Testis (tissue), 3 donors: ENCODE data around the gene NCKAP5. TPM values are rescaled to one million over a fixed set of nuclear protein-coding genes. Genes with fewer than 3 reads are reported as not detected.

ENCODE experiments used
- DNase-seq: peaks from one replicate; pipeline ENCODE4 v3.0.0-alpha.2; 2019
- H3K27ac ChIP-seq, 2 donors: fragments of 200-600 bp; sonication (generic); one replicate each; pipeline ENCODE4 v1.5.1; 2019
- H3K27me3 ChIP-seq: fragments of 200-600 bp; sonication (generic); one replicate; pipeline ENCODE4 v1.5.1; 2019
- H3K36me3 ChIP-seq: fragments of 200-600 bp; sonication (generic); one replicate; pipeline ENCODE4 v1.5.1; 2017; ENCODE audit warnings: low read depth; ENCODE audit errors: missing control alignments
- H3K4me1 ChIP-seq: fragments of 200-600 bp; sonication (generic); one replicate; pipeline ENCODE4 v1.5.1; 2019
- H3K4me3 ChIP-seq, 2 donors: fragments of 200-600 bp; sonication (generic); one replicate each; pipeline ENCODE4 v1.5.1; 2017 to 2019
- H3K9me3 ChIP-seq: fragments of 200-600 bp; sonication (generic); one replicate; pipeline ENCODE4 v1.5.1; 2017
- CTCF ChIP-seq, 3 experiments: fragments of 450-650 bp in 2 of 3; fragments of 200-600 bp in 1 of 3; sonication (generic) in 1 of 3; IDR thresholded peaks; one replicate each; pipeline ENCODE4 v1.5.1; 2016 to 2019; ENCODE audit warnings: antibody characterized with exemption in 3 of 3, mild to moderate bottlenecking in 2 of 3, moderate library complexity in 1 of 3
- POLR2A ChIP-seq: fragments of 450-650 bp; IDR thresholded peaks from one replicate; pipeline ENCODE4 v1.6.1; 2017; ENCODE audit warnings: antibody characterized with exemption, mild to moderate bottlenecking, moderate library complexity
- WGBS, 2 donors: methylation state at CpG; one replicate each; pipeline ENCODE4 v1.1.5; 2018; 5-methylcytosine and 5-hydroxymethylcytosine counted together
- intact Hi-C: fragments of 100-400 bp; cut with DNase I; formaldehyde crosslinking; loops from one replicate; pipeline ENCODE4 v1.15.1; 2023; ENCODE audit warnings: low total_unique reads
- polyA plus RNA-seq: library from polyadenylated mRNA; stranded (reverse); fragments of 350-450 nt; fragmentation: Illumina TruSeq; extraction: RNeasy Lipid Tissue Mini Kit (QIAGEN cat#74804); gene quantifications from one replicate; pipeline ENCODE4 v1.2.3, GENCODE V29; 2014; ENCODE audit warnings: low read depth, low replicate concordance; ENCODE audit not compliant: insufficient read depth
- total RNA-seq, 2 donors: library from RNA; depleted of rRNA; stranded (reverse); fragments of >200 nt; gene quantifications; one replicate each; pipeline ENCODE4 v1.2.3, GENCODE V29; 2016

Gene NCKAP5
- total and polyA plus RNA-seq, 3 donors from 2014 or later = 3.0 to 7.6 (median 6.3) TPM

GRCh38 chr2:133082034-133082433, 486.2 kb downstream of the NCKAP5 start:
- Histone ChIP-seq H3K27me3 (no peaks in the 10 kb centered on the region), H3K9me3 (no peaks in the 10 kb centered on the region), H3K4me1 (no peaks in the 10 kb centered on the region), H3K4me3 (no peak overlapping the region), H3K27ac (no peak overlapping the region), H3K36me3 (no peaks in the 10 kb centered on the region)
- intact Hi-C loops = no loop called here
- no peak for TF ChIP-seq CTCF (IDR thresholded peaks at IDR 0.05)
- no peak for TF ChIP-seq POLR2A
- WGBS, 2 donors = 88 to 100% methylated on average over 1 of the region's 1 CpG
- DNase-seq = no peak

DNA sequence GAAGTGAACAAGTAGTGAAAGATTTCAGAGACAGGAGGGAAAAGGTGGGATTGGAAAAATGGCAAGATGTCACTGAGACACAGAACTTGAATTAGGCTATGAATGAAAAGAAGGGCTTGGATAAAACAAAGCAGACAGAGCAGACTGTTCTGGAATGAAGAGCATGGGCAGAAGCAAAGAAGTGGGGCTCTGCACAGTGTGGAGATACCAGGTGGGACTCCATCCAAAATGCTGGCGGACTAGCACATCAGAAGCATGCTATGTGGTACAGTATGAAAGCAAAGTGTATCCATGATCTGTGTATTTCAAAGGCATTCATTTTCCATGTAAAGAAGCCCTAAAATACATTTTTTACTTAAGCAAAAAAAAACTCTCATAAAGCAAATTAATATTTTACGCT, 487.4 kb downstream of the NCKAP5 start:
- H3K27ac ChIP-seq = no peak overlapping the region
- H3K27me3 ChIP-seq = no peaks in the 10 kb centered on the region
- H3K4me1 ChIP-seq = no peaks in the 10 kb centered on the region
- intact Hi-C loops = no loop called here
- H3K36me3 ChIP-seq = no peaks in the 10 kb centered on the region
- no peaks in the 10 kb centered on the region for H3K9me3 ChIP-seq
- 85 to 95% methylated on average over 2 of the region's 2 CpGs for WGBS, 2 donors
- DNase-seq = no peak
- H3K4me3 ChIP-seq = no peak overlapping the region
- TF ChIP-seq CTCF (IDR thresholded peaks at IDR 0.05) (no peak), POLR2A (no peak)

DNA sequence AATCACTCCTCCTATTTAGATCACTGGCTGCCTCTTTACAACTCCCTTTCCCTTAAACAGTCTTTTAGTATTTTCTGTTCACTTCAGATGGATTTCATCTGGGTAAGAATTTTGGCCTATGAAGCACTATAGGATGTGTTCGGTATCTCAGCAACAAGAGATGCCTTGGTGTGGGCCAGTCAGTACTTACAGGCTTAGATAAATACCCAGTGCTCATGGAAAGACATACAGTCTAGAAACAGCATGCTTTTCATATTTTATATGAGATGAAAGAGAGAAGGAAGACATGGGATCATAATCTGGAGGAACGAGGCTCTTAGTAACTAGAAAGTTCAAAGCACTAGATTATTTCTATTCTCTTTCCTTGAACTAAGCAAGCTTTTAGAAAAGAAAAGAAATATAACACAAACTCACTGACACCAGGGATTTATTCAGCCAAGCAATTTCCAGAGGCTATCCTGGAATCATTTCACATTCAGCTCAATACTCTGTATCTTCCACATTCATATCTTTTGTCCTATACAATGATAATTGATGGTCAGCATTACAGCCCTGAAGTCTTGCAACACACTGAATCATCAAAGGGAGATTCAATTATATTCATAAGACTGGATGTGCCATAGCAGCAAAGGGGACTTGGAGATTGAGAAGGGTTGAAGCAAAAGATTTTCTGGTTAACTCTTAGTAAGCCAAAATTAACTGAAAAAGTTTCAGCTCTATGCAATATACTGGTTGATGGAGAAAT, 489.4 kb downstream of the NCKAP5 start:
- TF ChIP-seq CTCF (IDR thresholded peaks at IDR 0.05) = no peak
- TF ChIP-seq POLR2A = no peak
- H3K27ac ChIP-seq = no peak overlapping the region
- WGBS, 2 donors = 89 to 91% methylated on average over 2 of the region's 2 CpGs
- DNase-seq = no peak
- H3K27me3 ChIP-seq = no peaks in the 10 kb centered on the region
- H3K4me3 ChIP-seq = no peak overlapping the region
- H3K36me3 ChIP-seq = no peaks in the 10 kb centered on the region
- no peaks in the 10 kb centered on the region for H3K4me1 ChIP-seq
- no peaks in the 10 kb centered on the region for H3K9me3 ChIP-seq
- intact Hi-C loops = no loop called here

- no peaks in the 10 kb centered on the region for H3K27me3 ChIP-seq
- H3K27ac ChIP-seq = no peak overlapping the region
- no peak for DNase-seq
- TF ChIP-seq POLR2A (no peak), CTCF (IDR thresholded peaks at IDR 0.05) (no peak)
- no peaks in the 10 kb centered on the region for H3K9me3 ChIP-seq
- 47 to 62% methylated on average over 7 of the region's 7 CpGs for WGBS, 2 donors
- no peak overlapping the region for H3K4me3 ChIP-seq
- no peaks in the 10 kb centered on the region for H3K4me1 ChIP-seq
- H3K36me3 ChIP-seq = no peaks in the 10 kb centered on the region
- intact Hi-C loops = no loop called here
Observed at GRCh38 chr2:133077269-133077822, 490.9 kb downstream of the NCKAP5 start.
